HEK293 (cell line): ENCODE measurements around the gene CACNA1H.

ENCODE experiments used
- CTCF ChIA-PET: fragments of 350-600 bp; formaldehyde crosslinking; extraction: SDS; loops from one replicate; lab custom pipeline; 2021; ENCODE audit warnings: antibody characterized with exemption; lab: Yijun Ruan, JAX
- POLR2A ChIA-PET: fragments of 300-600 bp; formaldehyde crosslinking; extraction: SDS; loops from one replicate; lab custom pipeline; 2020; ENCODE audit warnings: antibody characterized with exemption, inconsistent platforms; lab: Yijun Ruan, JAX
- H3K27ac ChIP-seq: fragments of 200-500 bp; sonication (Bioruptor generic); 2 replicates; pipeline ENCODE4 v1.5.1; 2014; ENCODE audit warnings: low read depth, low read length, control low read depth, inconsistent platforms; ENCODE audit errors: extremely low read depth
- H3K36me3 ChIP-seq, 2 experiments: fragments of 200-500 bp in 1 of 2; sonication (Bioruptor generic) in 1 of 2; 1 replicate in 1 of 2; 2 replicates in 1 of 2; pipeline ENCODE4 v1.5.1; 2014 to 2017; ENCODE audit warnings: inconsistent platforms in 2 of 2, low read length in 2 of 2; ENCODE audit not compliant: control insufficient read depth in 2 of 2, insufficient read depth in 1 of 2
- H3K4me1 ChIP-seq: fragments of 200-500 bp; sonication (Bioruptor generic); 2 replicates; pipeline ENCODE4 v1.5.1; 2014; ENCODE audit warnings: mild to moderate bottlenecking, low read length, inconsistent platforms; ENCODE audit not compliant: control insufficient read depth, insufficient read depth
- H3K4me3 ChIP-seq: 2 replicates; pipeline ENCODE4 v1.5.1; 2011; ENCODE audit warnings: low read depth, mild to moderate bottlenecking, control low read depth, low read length, moderate library complexity
- H3K9me3 ChIP-seq: fragments of 200-500 bp; sonication (Bioruptor generic); 2 replicates; pipeline ENCODE4 v1.5.1; 2014; ENCODE audit warnings: low read depth, low read length, inconsistent platforms; ENCODE audit not compliant: control insufficient read depth, insufficient read depth
- ELK4 ChIP-seq: IDR thresholded peaks from 2 replicates; pipeline ENCODE4 v1.6.1; 2011; ENCODE audit warnings: mild to moderate bottlenecking, low read depth, low read length, borderline replicate concordance
- GLIS1 ChIP-seq: fragments of 450-650 bp; formaldehyde crosslinking; IDR thresholded peaks from 2 replicates; pipeline ENCODE4 v1.5.1; 2016; ENCODE audit warnings: missing biosample characterization, missing genetic modification characterization
- PATZ1 ChIP-seq: fragments of 450-650 bp; formaldehyde crosslinking; IDR thresholded peaks from 2 replicates; pipeline ENCODE4 v1.5.1; 2016; ENCODE audit warnings: missing biosample characterization, missing genetic modification characterization
- REPIN1 ChIP-seq: fragments of 450-650 bp; formaldehyde crosslinking; IDR thresholded peaks from 2 replicates; pipeline ENCODE4 v1.5.1; 2017; ENCODE audit warnings: missing biosample characterization, missing genetic modification characterization, low read depth
- SALL2 ChIP-seq: fragments of 450-650 bp; formaldehyde crosslinking; IDR thresholded peaks from 2 replicates; pipeline ENCODE4 v1.5.0; 2017; ENCODE audit warnings: missing biosample characterization, mild to moderate bottlenecking, missing genetic modification characterization, borderline replicate concordance
- TSHZ1 ChIP-seq: fragments of 450-650 bp; formaldehyde crosslinking; IDR thresholded peaks from 2 replicates; pipeline ENCODE4 v1.5.1; 2016; ENCODE audit warnings: missing biosample characterization, missing genetic modification characterization, borderline replicate concordance
- YY1 ChIP-seq: fragments of 450-650 bp; formaldehyde crosslinking; IDR thresholded peaks from 2 replicates; pipeline ENCODE4 v1.5.1; 2018; ENCODE audit warnings: missing biosample characterization, missing genetic modification characterization
- ZIC2 ChIP-seq: fragments of 450-650 bp; formaldehyde crosslinking; IDR thresholded peaks from 2 replicates; pipeline ENCODE4 v1.5.1; 2016; ENCODE audit warnings: missing biosample characterization, missing genetic modification characterization
- ZNF133 ChIP-seq: fragments of 450-650 bp; formaldehyde crosslinking; IDR thresholded peaks from 2 replicates; pipeline ENCODE4 v1.5.1; 2016; ENCODE audit warnings: missing biosample characterization, missing genetic modification characterization
- ZNF138 ChIP-seq: fragments of 450-650 bp; formaldehyde crosslinking; IDR thresholded peaks from 2 replicates; pipeline ENCODE4 v1.5.1; 2016; ENCODE audit warnings: missing biosample characterization, missing genetic modification characterization, borderline replicate concordance
- ZNF175 ChIP-seq: fragments of 450-650 bp; formaldehyde crosslinking; IDR thresholded peaks from 2 replicates; pipeline ENCODE4 v1.5.1; 2016; ENCODE audit warnings: missing biosample characterization, missing genetic modification characterization
- ZNF280C ChIP-seq: fragments of 450-650 bp; formaldehyde crosslinking; IDR thresholded peaks from 2 replicates; pipeline ENCODE4 v1.5.1; 2016; ENCODE audit warnings: missing biosample characterization, missing genetic modification characterization
- ZNF292 ChIP-seq: fragments of 450-650 bp; formaldehyde crosslinking; IDR thresholded peaks from 2 replicates; pipeline ENCODE4 v1.5.1; 2016; ENCODE audit warnings: low read depth, missing biosample characterization, missing genetic modification characterization, borderline replicate concordance
- ZNF335 ChIP-seq: fragments of 450-650 bp; formaldehyde crosslinking; conservative IDR thresholded peaks from 2 replicates; pipeline ENCODE4 v1.5.1; 2016; ENCODE audit warnings: missing biosample characterization, missing genetic modification characterization
- ZNF37A ChIP-seq: fragments of 450-650 bp; IDR thresholded peaks from 2 replicates; pipeline ENCODE4 v1.5.1; 2018; ENCODE audit warnings: missing biosample characterization, missing genetic modification characterization
- ZNF521 ChIP-seq: fragments of 450-650 bp; formaldehyde crosslinking; IDR thresholded peaks from 2 replicates; pipeline ENCODE4 v1.5.1; 2017; ENCODE audit warnings: missing biosample characterization, mild to moderate bottlenecking, missing genetic modification characterization
- ZNF596 ChIP-seq: fragments of 450-650 bp; IDR thresholded peaks from 2 replicates; pipeline ENCODE4 v1.5.0; 2018; ENCODE audit warnings: missing biosample characterization, mild to moderate bottlenecking, missing genetic modification characterization, moderate library complexity
- ZNF600 ChIP-seq: fragments of 450-650 bp; formaldehyde crosslinking; IDR thresholded peaks from 2 replicates; pipeline ENCODE4 v1.5.1; 2016; ENCODE audit warnings: missing biosample characterization, missing genetic modification characterization
- ZNF629 ChIP-seq: fragments of 450-650 bp; formaldehyde crosslinking; IDR thresholded peaks from 2 replicates; pipeline ENCODE4 v1.5.1; 2017; ENCODE audit warnings: missing biosample characterization, missing genetic modification characterization
- ZNF704 ChIP-seq: fragments of 450-650 bp; formaldehyde crosslinking; IDR thresholded peaks from 2 replicates; pipeline ENCODE4 v1.5.1; 2016; ENCODE audit warnings: missing biosample characterization, missing genetic modification characterization
- ZNF830 ChIP-seq: fragments of 450-650 bp; IDR thresholded peaks from 2 replicates; pipeline ENCODE4 v1.5.0; 2018; ENCODE audit warnings: missing biosample characterization, missing genetic modification characterization, low read depth, mild to moderate bottlenecking, moderate library complexity
- ZXDB ChIP-seq: fragments of 450-650 bp; formaldehyde crosslinking; IDR thresholded peaks from 2 replicates; pipeline ENCODE4 v1.5.1; 2016; ENCODE audit warnings: missing biosample characterization, missing genetic modification characterization

Gene CACNA1H

GRCh38 chr16:1263591-1264344, 110.9 kb downstream of the CACNA1H start:
- no peaks in the 10 kb centered on the region for H3K9me3 ChIP-seq
- no peak overlapping the region for H3K4me3 ChIP-seq
- ChIA-PET POLR2A (interaction anchor here (0.6 kb wide), 1 partner anchor 82 kb away, joined by 5 read pairs; no protein-coding TSS in a partner anchor), CTCF (no interaction called here)
- H3K4me1 ChIP-seq, result no peaks in the 10 kb centered on the region
- TF ChIP-seq ZNF175 (tag by site-specific recombination) (no peak), ZNF37A (tag by site-specific recombination) (no peak), ZNF629 (no peak), PATZ1 (tag by site-specific recombination) (peak; percentile 19; the same call in 1 of the 2 replicates), ZNF280C (tag by site-specific recombination) (no peak), ZNF600 (tag by site-specific recombination) (no peak), ZNF704 (tag by site-specific recombination) (no peak), ZIC2 (tag by site-specific recombination) (peak; percentile 49), YY1 (tag by site-specific recombination) (no peak), ZNF292 (tag by site-specific recombination) (no peak), ZNF830 (tag by site-specific recombination) (no peak), TSHZ1 (tag by site-specific recombination) (no peak), SALL2 (tag by site-specific recombination) (no peak), REPIN1 (tag by site-specific recombination) (no peak), ZNF133 (tag by site-specific recombination) (no peak), ZNF521 (tag by site-specific recombination) (no peak), ZNF596 (tag by site-specific recombination) (no peak), ZXDB (tag by site-specific recombination) (no peak), ELK4 (no peak), ZNF138 (no peak), ZNF335 (peak; percentile 38), GLIS1 (tag by site-specific recombination) (peak; percentile 55)
- no peak overlapping the region for H3K27ac ChIP-seq
- H3K36me3 ChIP-seq, result no peaks in the 10 kb centered on the region
